ENCODE results near the gene PRRT1B.

GRCh38 chr9:131566158-131566557 lies 20.8 kb downstream of the PRRT1B start:
- TF ChIP-seq, protein P1, sequence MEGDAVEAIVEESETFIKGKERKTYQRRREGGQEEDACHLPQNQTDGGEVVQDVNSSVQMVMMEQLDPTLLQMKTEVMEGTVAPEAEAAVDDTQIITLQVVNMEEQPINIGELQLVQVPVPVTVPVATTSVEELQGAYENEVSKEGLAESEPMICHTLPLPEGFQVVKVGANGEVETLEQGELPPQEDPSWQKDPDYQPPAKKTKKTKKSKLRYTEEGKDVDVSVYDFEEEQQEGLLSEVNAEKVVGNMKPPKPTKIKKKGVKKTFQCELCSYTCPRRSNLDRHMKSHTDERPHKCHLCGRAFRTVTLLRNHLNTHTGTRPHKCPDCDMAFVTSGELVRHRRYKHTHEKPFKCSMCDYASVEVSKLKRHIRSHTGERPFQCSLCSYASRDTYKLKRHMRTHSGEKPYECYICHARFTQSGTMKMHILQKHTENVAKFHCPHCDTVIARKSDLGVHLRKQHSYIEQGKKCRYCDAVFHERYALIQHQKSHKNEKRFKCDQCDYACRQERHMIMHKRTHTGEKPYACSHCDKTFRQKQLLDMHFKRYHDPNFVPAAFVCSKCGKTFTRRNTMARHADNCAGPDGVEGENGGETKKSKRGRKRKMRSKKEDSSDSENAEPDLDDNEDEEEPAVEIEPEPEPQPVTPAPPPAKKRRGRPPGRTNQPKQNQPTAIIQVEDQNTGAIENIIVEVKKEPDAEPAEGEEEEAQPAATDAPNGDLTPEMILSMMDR (IDR thresholded peaks at IDR 0.05) = no peak
- TF ChIP-seq, protein P2, sequence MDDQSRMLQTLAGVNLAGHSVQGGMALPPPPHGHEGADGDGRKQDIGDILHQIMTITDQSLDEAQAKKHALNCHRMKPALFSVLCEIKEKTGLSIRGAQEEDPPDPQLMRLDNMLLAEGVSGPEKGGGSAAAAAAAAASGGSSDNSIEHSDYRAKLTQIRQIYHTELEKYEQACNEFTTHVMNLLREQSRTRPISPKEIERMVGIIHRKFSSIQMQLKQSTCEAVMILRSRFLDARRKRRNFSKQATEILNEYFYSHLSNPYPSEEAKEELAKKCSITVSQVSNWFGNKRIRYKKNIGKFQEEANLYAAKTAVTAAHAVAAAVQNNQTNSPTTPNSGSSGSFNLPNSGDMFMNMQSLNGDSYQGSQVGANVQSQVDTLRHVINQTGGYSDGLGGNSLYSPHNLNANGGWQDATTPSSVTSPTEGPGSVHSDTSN (IDR thresholded peaks at IDR 0.05) = no peak
- TF ChIP-seq NR3C1 (IDR thresholded peaks at IDR 0.05) = no peak
- TF ChIP-seq POLR2A (IDR thresholded peaks at IDR 0.05; ENCODE audit: low read length) = no peak
- TF ChIP-seq BCL3 (IDR thresholded peaks at IDR 0.05) = no peak
